SK-N-SH treated with all-trans-retinoic acid at 6 μM for 48 hours (cell line): ENCODE data around the gene YJEFN3.

ENCODE experiments used
- ATAC-seq: fragments of 200-7000 bp; cut with Tn5 transposase; 3 replicates; pipeline ENCODE4 v1.9.1; 2020; ENCODE audit warnings: mild to moderate bottlenecking, moderate library complexity
- ARNTL ChIP-seq: fragments of 450-650 bp; formaldehyde crosslinking; IDR thresholded peaks from 2 replicates; pipeline ENCODE4 v1.5.0; 2020; ENCODE audit warnings: low read depth, mild to moderate bottlenecking, moderate library complexity, borderline replicate concordance
- BACH2 ChIP-seq: fragments of 250-450 bp; sonication (Bioruptor Pico); IDR thresholded peaks from 2 replicates; pipeline ENCODE4 v1.9.0; 2021; ENCODE audit warnings: mild to moderate bottlenecking, borderline replicate concordance
- CREB5 ChIP-seq: fragments of 250-450 bp; sonication (Bioruptor Pico); IDR thresholded peaks from 2 replicates; pipeline ENCODE4 v1.5.1; 2020; ENCODE audit warnings: low read depth, mild to moderate bottlenecking, moderate library complexity
- CSDC2 ChIP-seq: fragments of 250-450 bp; sonication (Bioruptor Pico); IDR thresholded peaks from 2 replicates; pipeline ENCODE4 v1.5.0; 2020; ENCODE audit warnings: mild to moderate bottlenecking, moderate library complexity
- CSRNP3 ChIP-seq: fragments of 250-450 bp; sonication (Bioruptor Pico); IDR thresholded peaks from 2 replicates; pipeline ENCODE4 v1.5.1; 2021; ENCODE audit warnings: mild to moderate bottlenecking, moderate library complexity
- ESRRG ChIP-seq: fragments of 250-450 bp; sonication (Bioruptor Pico); IDR thresholded peaks from 2 replicates; pipeline ENCODE4 v1.6.1; 2021; ENCODE audit warnings: mild to moderate bottlenecking
- GLIS3 ChIP-seq: fragments of 250-450 bp; sonication (Bioruptor Pico); IDR thresholded peaks from 2 replicates; pipeline ENCODE4 v1.5.0; 2020; ENCODE audit warnings: mild to moderate bottlenecking, moderate library complexity
- ISL1 ChIP-seq: fragments of 250-450 bp; sonication (Bioruptor Pico); IDR thresholded peaks from 2 replicates; pipeline ENCODE4 v2.1.2; 2022; ENCODE audit warnings: mild to moderate bottlenecking, moderate library complexity
- OSR1 ChIP-seq: fragments of 250-450 bp; sonication (Bioruptor Pico); IDR thresholded peaks from 2 replicates; pipeline ENCODE4 v1.8.0; 2022; ENCODE audit warnings: moderate library complexity, mild to moderate bottlenecking, inconsistent platforms
- PATZ1 ChIP-seq: fragments of 250-450 bp; sonication (Bioruptor Pico); IDR thresholded peaks from 2 replicates; pipeline ENCODE4 v1.8.0; 2020; ENCODE audit warnings: mild to moderate bottlenecking, moderate library complexity, borderline replicate concordance
- POU6F1 ChIP-seq: fragments of 250-450 bp; sonication (Bioruptor Pico); IDR thresholded peaks from 2 replicates; pipeline ENCODE4 v1.8.0; 2021; ENCODE audit warnings: low read depth, mild to moderate bottlenecking, moderate library complexity, borderline replicate concordance
- PPARA ChIP-seq: fragments of 250-450 bp; sonication (Bioruptor Pico); IDR thresholded peaks from 2 replicates; pipeline ENCODE4 v1.5.0; 2020; ENCODE audit warnings: mild to moderate bottlenecking, borderline replicate concordance
- RARB ChIP-seq: fragments of 250-450 bp; sonication (Bioruptor Pico); IDR thresholded peaks from 2 replicates; pipeline ENCODE4 v1.8.0; 2021; ENCODE audit warnings: mild to moderate bottlenecking, moderate library complexity
- SNAI2 ChIP-seq: fragments of 250-450 bp; sonication (Bioruptor Pico); IDR thresholded peaks from 2 replicates; pipeline ENCODE4 v1.5.0; 2020; ENCODE audit warnings: mild to moderate bottlenecking, moderate library complexity
- TCF4 ChIP-seq: fragments of 250-450 bp; sonication (Bioruptor Pico); IDR thresholded peaks from 2 replicates; pipeline ENCODE4 v1.8.0; 2021; ENCODE audit warnings: mild to moderate bottlenecking, moderate library complexity, borderline replicate concordance
- TOX ChIP-seq: fragments of 250-450 bp; sonication (Bioruptor Pico); IDR thresholded peaks from 2 replicates; pipeline ENCODE4 v1.8.0; 2021; ENCODE audit warnings: mild to moderate bottlenecking, moderate library complexity, borderline replicate concordance
- TSHZ2 ChIP-seq: fragments of 250-450 bp; sonication (Bioruptor Pico); IDR thresholded peaks from 2 replicates; pipeline ENCODE4 v1.5.0; 2020; ENCODE audit warnings: mild to moderate bottlenecking, moderate library complexity
- ZC3H10 ChIP-seq: fragments of 250-450 bp; sonication (Bioruptor Pico); IDR thresholded peaks from 2 replicates; pipeline ENCODE4 v1.5.1; 2021; ENCODE audit warnings: mild to moderate bottlenecking, moderate library complexity
- ZFP3 ChIP-seq: fragments of 250-450 bp; sonication (Bioruptor Pico); IDR thresholded peaks from 2 replicates; pipeline ENCODE4 v1.5.0; 2020; ENCODE audit warnings: mild to moderate bottlenecking, moderate library complexity
- ZFP30 ChIP-seq: fragments of 450-650 bp; formaldehyde crosslinking; IDR thresholded peaks from 2 replicates; pipeline ENCODE4 v1.5.0; 2022; ENCODE audit warnings: mild to moderate bottlenecking, moderate library complexity
- ZNF565 ChIP-seq: fragments of 450-650 bp; formaldehyde crosslinking; conservative IDR thresholded peaks from 2 replicates; pipeline ENCODE4 v1.5.0; 2020; ENCODE audit warnings: low read depth, mild to moderate bottlenecking, moderate library complexity
- ZNF70 ChIP-seq: fragments of 450-650 bp; formaldehyde crosslinking; IDR thresholded peaks from 2 replicates; pipeline ENCODE4 v1.5.0; 2020; ENCODE audit warnings: mild to moderate bottlenecking, moderate library complexity

Gene YJEFN3

GRCh38 chr19:19581391-19581790 is 52.7 kb downstream of the YJEFN3 start:
- no peak for ATAC-seq
- TF ChIP-seq BACH2 (CRISPR knock-in tag): no peak
- TF ChIP-seq TOX (CRISPR knock-in tag): no peak
- no peak for TF ChIP-seq OSR1 (CRISPR knock-in tag)
- no peak for TF ChIP-seq SNAI2 (CRISPR knock-in tag)
- no peak for TF ChIP-seq ESRRG (CRISPR knock-in tag)
- no peak for TF ChIP-seq CSDC2 (CRISPR knock-in tag)
- TF ChIP-seq TSHZ2 (CRISPR knock-in tag): no peak
- TF ChIP-seq ZFP3 (CRISPR knock-in tag): no peak
- no peak for TF ChIP-seq ZNF70 (CRISPR knock-in tag)
- no peak for TF ChIP-seq CREB5 (CRISPR knock-in tag)
- no peak for TF ChIP-seq ZFP30 (CRISPR knock-in tag)
- TF ChIP-seq ZNF565: no peak
- TF ChIP-seq POU6F1 (CRISPR knock-in tag): no peak

GRCh38 chr19:19582471-19582870 is 53.8 kb downstream of the YJEFN3 start:
- ATAC-seq: no peak
- TF ChIP-seq ISL1 (CRISPR knock-in tag): no peak
- TF ChIP-seq ESRRG (CRISPR knock-in tag): no peak
- TF ChIP-seq RARB: no peak
- no peak for TF ChIP-seq ZC3H10 (CRISPR knock-in tag)
- no peak for TF ChIP-seq TCF4 (CRISPR knock-in tag)
- TF ChIP-seq POU6F1 (CRISPR knock-in tag): no peak
- TF ChIP-seq BACH2 (CRISPR knock-in tag): no peak
- TF ChIP-seq ARNTL: no peak
- TF ChIP-seq SNAI2 (CRISPR knock-in tag): no peak
- TF ChIP-seq PPARA (CRISPR knock-in tag): no peak
- TF ChIP-seq PATZ1 (CRISPR knock-in tag): no peak
- TF ChIP-seq ZNF565: no peak
- no peak for TF ChIP-seq CSRNP3 (CRISPR knock-in tag)
- TF ChIP-seq TSHZ2 (CRISPR knock-in tag): no peak
- TF ChIP-seq ZFP3 (CRISPR knock-in tag): no peak
- no peak for TF ChIP-seq OSR1 (CRISPR knock-in tag)
- TF ChIP-seq GLIS3 (CRISPR knock-in tag): no peak
